ENCODE data around the gene POLDIP2.
"Not testable (repeated sequence)": the region's sequence is repeated elsewhere in the genome, so short reads cannot be mapped to it uniquely, and the experiment has no call there.

Gene POLDIP2

DNA sequence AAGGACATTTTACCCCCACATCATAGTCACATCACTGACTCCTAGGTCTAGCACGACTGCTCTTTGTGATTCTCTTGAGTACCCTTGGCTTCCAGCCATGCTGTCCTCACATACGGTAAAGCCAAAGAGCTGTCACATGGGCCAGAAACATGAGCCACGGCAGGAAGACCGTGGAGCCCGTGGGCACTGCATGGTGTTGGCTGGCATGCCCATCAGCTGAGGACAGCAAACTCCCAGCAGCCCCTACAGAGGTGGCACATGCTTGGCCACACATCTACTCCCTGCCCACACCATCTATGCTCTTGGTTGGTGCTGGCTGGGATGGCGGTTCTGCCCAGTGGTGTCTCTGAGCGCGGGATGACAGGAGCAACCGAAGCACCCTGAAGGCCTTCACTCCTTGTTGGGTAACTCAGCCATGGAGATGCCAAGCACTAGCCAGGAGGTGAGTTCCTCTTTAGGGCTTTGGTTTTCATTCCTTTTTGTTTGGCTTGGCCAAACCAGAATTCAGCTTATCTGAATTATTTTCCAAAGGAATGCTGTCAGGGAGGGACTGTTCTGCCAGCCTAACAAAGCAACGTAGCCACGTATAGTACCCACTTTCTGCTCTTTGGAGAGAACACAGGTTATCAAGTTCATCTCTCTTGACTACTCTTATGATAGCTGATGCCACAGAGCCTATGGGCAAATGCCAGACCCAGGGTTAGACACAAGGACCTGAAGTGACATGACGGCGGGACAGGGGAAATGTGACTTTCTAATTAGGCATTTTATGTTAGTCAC, 11.7 kb downstream of the POLDIP2 start:
- Histone ChIP-seq H3K36me3 (ENCODE audit: control insufficient read depth in 2 of 2, insufficient read depth in 2 of 2, low read length in 2 of 2) (peaks cover 65 to 87% of the 10 kb centered on the region in 2 donors), H3K9me3 (ENCODE audit: control insufficient read depth in 2 of 2, low read length in 2 of 2) (no peaks in the 10 kb centered on the region), H3K9ac (ENCODE audit: low read length in 2 of 2) (no peak overlapping the region), H3K4me3 (ENCODE audit: low read length in 2 of 2) (no peak overlapping the region), H3K27me3 (ENCODE audit: control insufficient read depth in 1 of 2, insufficient read depth in 2 of 2, low read length in 2 of 2) (no peaks in the 10 kb centered on the region), H3K4me1 (ENCODE audit: control insufficient read depth, insufficient read depth, low read length) (peaks cover 3% of the 10 kb centered on the region), H3K27ac (ENCODE audit: low read length) (no peak overlapping the region)

- Histone ChIP-seq H3K4me1 (ENCODE audit: control insufficient read depth, insufficient read depth, low read length) (peaks cover 3% of the 10 kb centered on the region), H3K9ac (ENCODE audit: low read length in 2 of 2) (no peak overlapping the region), H3K27ac (ENCODE audit: low read length) (no peak overlapping the region), H3K9me3 (ENCODE audit: control insufficient read depth in 2 of 2, low read length in 2 of 2) (no peaks in the 10 kb centered on the region), H3K27me3 (ENCODE audit: control insufficient read depth in 1 of 2, insufficient read depth in 2 of 2, low read length in 2 of 2) (no peaks in the 10 kb centered on the region), H3K36me3 (ENCODE audit: control insufficient read depth in 2 of 2, insufficient read depth in 2 of 2, low read length in 2 of 2) (peaks cover 59 to 81% of the 10 kb centered on the region in 2 donors), H3K4me3 (ENCODE audit: low read length in 2 of 2) (no peak overlapping the region)
Observed at GRCh38 chr17:28344435-28344901, 12.9 kb downstream of the POLDIP2 start.

DNA sequence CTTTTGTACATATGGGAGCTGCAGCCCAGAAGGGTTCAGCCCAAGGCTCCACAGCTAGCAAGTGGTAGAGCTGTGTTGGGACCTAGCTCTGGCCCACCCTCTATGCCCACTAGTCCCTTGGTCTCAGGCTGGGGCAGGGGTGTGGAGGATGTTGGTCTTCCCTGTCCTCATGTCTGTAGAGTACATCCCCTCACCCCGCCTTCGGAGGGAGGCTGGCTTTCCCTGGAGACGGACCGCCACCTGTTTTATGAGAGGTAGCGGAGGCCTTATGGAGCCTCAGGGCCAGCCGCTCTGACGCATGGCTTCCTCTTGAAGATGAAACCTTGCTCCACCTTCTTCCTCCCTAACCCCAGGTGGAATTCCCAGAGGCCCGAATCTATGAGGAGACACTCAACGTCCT, 13.3 kb downstream of the POLDIP2 start:
- no peak overlapping the region for H3K4me3 ChIP-seq (ENCODE audit: low read length in 2 of 2)
- peaks cover 57 to 78% of the 10 kb centered on the region in 2 donors for H3K36me3 ChIP-seq (ENCODE audit: control insufficient read depth in 2 of 2, insufficient read depth in 2 of 2, low read length in 2 of 2)

DNA sequence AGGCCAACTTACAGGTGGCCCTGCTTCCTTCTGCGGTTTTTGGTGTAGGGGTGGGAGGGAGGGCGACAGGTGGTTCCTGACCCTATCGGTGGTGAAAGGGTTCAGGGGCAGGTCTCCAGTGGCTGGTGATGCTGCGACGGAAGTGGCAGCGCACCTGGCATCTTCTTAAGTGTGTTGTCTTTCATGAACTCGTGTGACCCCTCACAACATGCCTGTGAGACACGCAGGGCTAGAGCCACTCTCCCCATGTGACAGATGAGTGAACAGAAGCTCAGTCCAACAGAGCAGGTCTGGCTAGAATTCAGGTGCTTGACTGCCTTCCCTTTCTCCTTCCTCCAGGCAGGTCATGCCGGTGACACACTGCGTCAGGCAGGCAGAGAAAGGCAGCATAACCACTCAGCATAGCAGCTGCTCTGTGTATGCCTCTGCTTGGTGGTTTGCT, 13.8 kb downstream of the POLDIP2 start:
- H3K4me3 ChIP-seq (ENCODE audit: low read length in 2 of 2): no peak overlapping the region
- no peaks in the 10 kb centered on the region for H3K9me3 ChIP-seq (ENCODE audit: control insufficient read depth in 2 of 2, low read length in 2 of 2)
- H3K4me1 ChIP-seq (ENCODE audit: control insufficient read depth, insufficient read depth, low read length): peaks cover 3% of the 10 kb centered on the region
- no peak overlapping the region for H3K9ac ChIP-seq (ENCODE audit: low read length in 2 of 2)
- peaks cover 52 to 73% of the 10 kb centered on the region in 2 donors for H3K36me3 ChIP-seq (ENCODE audit: control insufficient read depth in 2 of 2, insufficient read depth in 2 of 2, low read length in 2 of 2)
- H3K27ac ChIP-seq (ENCODE audit: low read length): no peak overlapping the region
- no peaks in the 10 kb centered on the region for H3K27me3 ChIP-seq (ENCODE audit: control insufficient read depth in 1 of 2, insufficient read depth in 2 of 2, low read length in 2 of 2)

More for the DNA sequence above, 13.3 kb downstream of the POLDIP2 start:
- peaks cover 3% of the 10 kb centered on the region for H3K4me1 ChIP-seq (ENCODE audit: control insufficient read depth, insufficient read depth, low read length)
- H3K27ac ChIP-seq (ENCODE audit: low read length): no peak overlapping the region
- no peaks in the 10 kb centered on the region for H3K27me3 ChIP-seq (ENCODE audit: control insufficient read depth in 1 of 2, insufficient read depth in 2 of 2, low read length in 2 of 2)
- H3K9me3 ChIP-seq (ENCODE audit: control insufficient read depth in 2 of 2, low read length in 2 of 2): no peaks in the 10 kb centered on the region
- H3K9ac ChIP-seq (ENCODE audit: low read length in 2 of 2): no peak overlapping the region

- no peak overlapping the region for H3K4me3 ChIP-seq (ENCODE audit: low read length in 2 of 2)
- H3K9me3 ChIP-seq (ENCODE audit: control insufficient read depth in 2 of 2, low read length in 2 of 2): no peaks in the 10 kb centered on the region
- peaks cover 44 to 65% of the 10 kb centered on the region in 2 donors for H3K36me3 ChIP-seq (ENCODE audit: control insufficient read depth in 2 of 2, insufficient read depth in 2 of 2, low read length in 2 of 2)
- H3K9ac ChIP-seq (ENCODE audit: low read length in 2 of 2): no peak overlapping the region
- no peak overlapping the region for H3K27ac ChIP-seq (ENCODE audit: low read length)
- no peaks in the 10 kb centered on the region for H3K27me3 ChIP-seq (ENCODE audit: control insufficient read depth in 1 of 2, insufficient read depth in 2 of 2, low read length in 2 of 2)
- peaks cover 3% of the 10 kb centered on the region for H3K4me1 ChIP-seq (ENCODE audit: control insufficient read depth, insufficient read depth, low read length)
Observed at GRCh38 chr17:28342313-28342712, 15.0 kb downstream of the POLDIP2 start.

DNA sequence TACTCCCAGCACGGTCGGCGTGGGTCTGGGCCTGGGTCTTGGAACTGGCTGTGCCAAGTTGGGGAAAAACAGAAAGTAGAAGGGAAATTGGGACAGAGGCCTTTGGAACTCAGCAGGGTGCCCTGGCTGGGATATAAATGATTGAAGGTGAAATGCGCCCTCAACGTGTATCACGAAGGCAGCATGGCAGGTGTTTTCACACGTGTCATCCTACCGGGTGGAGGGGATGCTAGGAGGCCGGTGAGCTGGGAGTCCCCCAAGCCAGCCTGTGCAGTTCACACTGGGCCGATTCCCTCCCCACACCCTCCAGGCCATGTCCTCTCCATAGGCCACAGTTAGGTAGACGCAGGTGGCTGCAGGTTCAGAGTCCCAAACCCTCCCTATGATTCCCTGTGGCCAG, 15.8 kb downstream of the POLDIP2 start:
- Histone ChIP-seq H3K4me1 (ENCODE audit: control insufficient read depth, insufficient read depth, low read length) (peaks cover 4% of the 10 kb centered on the region), H3K4me3 (ENCODE audit: low read length in 2 of 2) (no peak overlapping the region), H3K27me3 (ENCODE audit: control insufficient read depth in 1 of 2, insufficient read depth in 2 of 2, low read length in 2 of 2) (no peaks in the 10 kb centered on the region), H3K27ac (ENCODE audit: low read length) (no peak overlapping the region), H3K36me3 (ENCODE audit: control insufficient read depth in 2 of 2, insufficient read depth in 2 of 2, low read length in 2 of 2) (peaks cover 36 to 57% of the 10 kb centered on the region in 2 donors), H3K9ac (ENCODE audit: low read length in 2 of 2) (no peak overlapping the region), H3K9me3 (ENCODE audit: control insufficient read depth in 2 of 2, low read length in 2 of 2) (no peaks in the 10 kb centered on the region)

DNA sequence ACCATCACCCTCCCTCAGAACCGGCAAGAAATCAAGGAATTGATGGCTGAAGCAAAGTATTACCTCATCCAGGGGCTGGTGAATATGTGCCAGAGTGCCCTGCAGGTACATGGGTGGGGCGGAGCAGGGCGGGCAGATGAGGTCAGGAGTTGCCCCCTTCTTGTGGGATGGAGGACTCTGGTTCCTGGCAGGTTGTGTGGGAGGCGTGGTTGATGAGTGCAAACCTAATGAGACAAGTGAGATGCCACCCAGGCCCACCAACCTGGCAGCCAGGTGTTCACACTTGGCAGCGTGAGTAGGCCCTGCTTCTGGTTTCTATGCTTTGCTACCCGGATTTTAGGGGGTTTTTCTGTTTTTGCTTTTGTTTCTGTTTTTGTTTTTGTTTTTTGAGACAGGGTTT, 17.0 kb downstream of the POLDIP2 start:
- no peaks in the 10 kb centered on the region for H3K27me3 ChIP-seq (ENCODE audit: control insufficient read depth in 1 of 2, insufficient read depth in 2 of 2, low read length in 2 of 2)
- peaks cover 12% of the 10 kb centered on the region for H3K4me1 ChIP-seq (ENCODE audit: control insufficient read depth, insufficient read depth, low read length)
- H3K9me3 ChIP-seq (ENCODE audit: control insufficient read depth in 2 of 2, low read length in 2 of 2): no peaks in the 10 kb centered on the region
- H3K36me3 ChIP-seq (ENCODE audit: control insufficient read depth in 2 of 2, insufficient read depth in 2 of 2, low read length in 2 of 2): peaks cover 30 to 46% of the 10 kb centered on the region in 2 donors
- no peak overlapping the region for H3K9ac ChIP-seq (ENCODE audit: low read length in 2 of 2)
- no peak overlapping the region for H3K27ac ChIP-seq (ENCODE audit: low read length)
- H3K4me3 ChIP-seq (ENCODE audit: low read length in 2 of 2): no peak overlapping the region

DNA sequence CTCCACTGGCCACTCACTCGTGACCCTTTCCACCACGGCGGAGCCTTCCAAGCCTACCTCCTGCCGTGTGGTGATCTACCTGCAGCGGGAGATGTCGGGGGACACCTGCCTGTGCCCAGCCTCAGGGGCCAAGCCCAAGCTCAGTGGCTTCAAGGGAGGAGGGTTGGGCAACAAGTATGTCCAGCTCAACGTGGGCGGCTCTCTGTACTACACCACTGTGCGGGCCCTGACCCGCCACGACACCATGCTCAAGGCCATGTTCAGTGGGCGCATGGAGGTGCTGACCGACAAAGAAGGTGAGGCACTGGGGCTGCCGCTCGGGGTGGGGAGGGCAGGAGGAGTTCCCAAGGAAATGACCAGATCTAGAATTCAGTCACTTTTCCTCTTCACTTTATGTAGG, 17.9 kb downstream of the POLDIP2 start:
- Histone ChIP-seq H3K4me3 (ENCODE audit: low read length in 2 of 2) (no peak overlapping the region), H3K4me1 (ENCODE audit: control insufficient read depth, insufficient read depth, low read length) (peaks cover 19% of the 10 kb centered on the region), H3K9me3 (ENCODE audit: control insufficient read depth in 2 of 2, low read length in 2 of 2) (no peaks in the 10 kb centered on the region), H3K36me3 (ENCODE audit: control insufficient read depth in 2 of 2, insufficient read depth in 2 of 2, low read length in 2 of 2) (peaks cover 26 to 39% of the 10 kb centered on the region in 2 donors), H3K27ac (ENCODE audit: low read length) (no peak overlapping the region), H3K9ac (ENCODE audit: low read length in 2 of 2) (no peak overlapping the region), H3K27me3 (ENCODE audit: control insufficient read depth in 1 of 2, insufficient read depth in 2 of 2, low read length in 2 of 2) (no peaks in the 10 kb centered on the region)

- not testable (repeated sequence) for H3K9ac ChIP-seq (ENCODE audit: low read length in 2 of 2); H3K27ac ChIP-seq (ENCODE audit: low read length); H3K4me3 ChIP-seq (ENCODE audit: low read length in 2 of 2); H3K9me3 ChIP-seq (ENCODE audit: control insufficient read depth in 2 of 2, low read length in 2 of 2); H3K27me3 ChIP-seq (ENCODE audit: control insufficient read depth in 1 of 2, insufficient read depth in 2 of 2, low read length in 2 of 2)
- H3K4me1 ChIP-seq (ENCODE audit: control insufficient read depth, insufficient read depth, low read length): peaks cover 25% of the 10 kb centered on the region
- peaks cover 22 to 34% of the 10 kb centered on the region in 2 donors for H3K36me3 ChIP-seq (ENCODE audit: control insufficient read depth in 2 of 2, insufficient read depth in 2 of 2, low read length in 2 of 2)
Observed at GRCh38 chr17:28338769-28339212, 18.5 kb downstream of the POLDIP2 start.

GRCh38 chr17:28338056-28338768, 19.1 kb downstream of the POLDIP2 start:
- Histone ChIP-seq H3K36me3 (ENCODE audit: control insufficient read depth in 2 of 2, insufficient read depth in 2 of 2, low read length in 2 of 2) (peaks cover 19 to 30% of the 10 kb centered on the region in 2 donors), H3K27me3 (ENCODE audit: control insufficient read depth in 1 of 2, insufficient read depth in 2 of 2, low read length in 2 of 2) (no peaks in the 10 kb centered on the region), H3K9me3 (ENCODE audit: control insufficient read depth in 2 of 2, low read length in 2 of 2) (no peaks in the 10 kb centered on the region), H3K4me1 (ENCODE audit: control insufficient read depth, insufficient read depth, low read length) (peaks cover 30% of the 10 kb centered on the region), H3K9ac (ENCODE audit: low read length in 2 of 2) (peak overlapping the region in 1 of 2 donors; percentile 13), H3K27ac (ENCODE audit: low read length) (peak overlapping the region; percentile 26), H3K4me3 (ENCODE audit: low read length in 2 of 2) (no peak overlapping the region)
